ENCODE data around the gene THAP5.

GRCh38 chr7:108535744-108536143 is 33.8 kb downstream of the THAP5 start:
- TF ChIP-seq EZH2 (IDR thresholded peaks at IDR 0.05) (no peak), POLR2AphosphoS5 (IDR thresholded peaks at IDR 0.05; ENCODE audit: borderline replicate concordance, low read depth, low read length) (no peak)

Measured in SK-N-MC (cell line).